ENCODE measurements around the gene GRM8.

GRM8 gene

GRCh38 chr7:126637538-126637937, 615.2 kb downstream of the GRM8 start:
- TF ChIP-seq CTCF (IDR thresholded peaks at IDR 0.05; ENCODE audit: low read depth, low read length), result no peak
- H3K4me3 ChIP-seq (ENCODE audit: low read depth, low read length), result no peak overlapping the region

GRCh38 chr7:126635545-126635944, 617.2 kb downstream of the GRM8 start:
- no peak for TF ChIP-seq CTCF (IDR thresholded peaks at IDR 0.05; ENCODE audit: low read depth, low read length)

GRCh38 chr7:126608339-126608776, 644.4 kb downstream of the GRM8 start:
- no peak for TF ChIP-seq CTCF (IDR thresholded peaks at IDR 0.05; ENCODE audit: low read depth, low read length)
- no peak overlapping the region for H3K4me3 ChIP-seq (ENCODE audit: low read depth, low read length)

More at GRCh38 chr7:126635545-126635944, 617.2 kb downstream of the GRM8 start:
- H3K4me3 ChIP-seq (ENCODE audit: low read depth, low read length), result no peak overlapping the region

GRCh38 chr7:126606331-126606730, 646.4 kb downstream of the GRM8 start:
- no peak for TF ChIP-seq CTCF (IDR thresholded peaks at IDR 0.05; ENCODE audit: low read depth, low read length)
- H3K4me3 ChIP-seq (ENCODE audit: low read depth, low read length), result no peak overlapping the region

- TF ChIP-seq CTCF (IDR thresholded peaks at IDR 0.05; ENCODE audit: low read depth, low read length), result no peak
- no peak overlapping the region for H3K4me3 ChIP-seq (ENCODE audit: low read depth, low read length)
These were observed 647.2 kb downstream of the GRM8 start for GRCh38 chr7:126605553-126605952.

GRCh38 chr7:126605056-126605455, 647.7 kb downstream of the GRM8 start:
- H3K4me3 ChIP-seq (ENCODE audit: low read depth, low read length), result no peak overlapping the region
- no peak for TF ChIP-seq CTCF (IDR thresholded peaks at IDR 0.05; ENCODE audit: low read depth, low read length)

GRCh38 chr7:126589068-126589684, 663.6 kb downstream of the GRM8 start:
- no peak overlapping the region for H3K4me3 ChIP-seq (ENCODE audit: low read depth, low read length)
- no peak for TF ChIP-seq CTCF (IDR thresholded peaks at IDR 0.05; ENCODE audit: low read depth, low read length)
